PFSK-1 (cell line): ENCODE results near the gene GSS.

Experiments used
- FOXP2 ChIP-seq: optimal IDR thresholded peaks from 2 replicates; pipeline ENCODE3; 2011; ENCODE audit warnings: borderline replicate concordance, control low read depth, inconsistent platforms; ENCODE audit not compliant: insufficient read depth; ENCODE audit errors: extremely low read length, extremely low read depth
- POLR2AphosphoS5 ChIP-seq: IDR thresholded peaks from 2 replicates; pipeline ENCODE4 v1.6.1; 2012; ENCODE audit warnings: low read depth, mild to moderate bottlenecking, control low read depth, low read length, moderate library complexity
- REST ChIP-seq, 2 experiments: IDR thresholded peaks; 2 replicates each; pipeline versions ENCODE4 v1.6.1 to v1.8.0; 2011 to 2012; ENCODE audit warnings: low read depth in 2 of 2, low read length in 2 of 2, control low read depth in 1 of 2, inconsistent platforms in 1 of 2, mild to moderate bottlenecking in 1 of 2, moderate library complexity in 1 of 2; ENCODE audit not compliant: insufficient read depth in 1 of 2
- SIN3A ChIP-seq: IDR thresholded peaks from 2 replicates; pipeline ENCODE4 v1.6.1; 2012; ENCODE audit warnings: mild to moderate bottlenecking, low read length, moderate library complexity, borderline replicate concordance; ENCODE audit not compliant: insufficient read depth
- TAF1 ChIP-seq: IDR thresholded peaks from 2 replicates; pipeline ENCODE4 v1.6.1; 2012; ENCODE audit warnings: low read length, control low read depth, borderline replicate concordance; ENCODE audit not compliant: insufficient read depth

Gene GSS

GRCh38 chr20:34989670-34990069 lies 34.1 kb upstream of the GSS start:
- no peak for TF ChIP-seq SIN3A
- no peak for TF ChIP-seq POLR2AphosphoS5
- TF ChIP-seq FOXP2, result no peak
- no peak for TF ChIP-seq TAF1
- no peak for TF ChIP-seq REST (IDR thresholded peaks at IDR 0.05; ENCODE audit: insufficient read depth in 1 of 2, low read depth in 2 of 2, low read length in 2 of 2)

GRCh38 chr20:34989118-34989517 lies 33.5 kb upstream of the GSS start:
- TF ChIP-seq POLR2AphosphoS5 (no peak), SIN3A (no peak), FOXP2 (no peak), REST (IDR thresholded peaks at IDR 0.05; ENCODE audit: insufficient read depth in 1 of 2, low read depth in 2 of 2, low read length in 2 of 2) (no peak), TAF1 (no peak)

GRCh38 chr20:34988191-34988540 lies 32.6 kb upstream of the GSS start:
- TF ChIP-seq SIN3A (no peak), TAF1 (no peak), REST (IDR thresholded peaks at IDR 0.05; ENCODE audit: insufficient read depth in 1 of 2, low read depth in 2 of 2, low read length in 2 of 2) (no peak), POLR2AphosphoS5 (no peak), FOXP2 (no peak)

- TF ChIP-seq TAF1, result no peak
- TF ChIP-seq SIN3A, result no peak
- no peak for TF ChIP-seq REST (IDR thresholded peaks at IDR 0.05; ENCODE audit: insufficient read depth in 1 of 2, low read depth in 2 of 2, low read length in 2 of 2)
- no peak for TF ChIP-seq FOXP2
- TF ChIP-seq POLR2AphosphoS5, result no peak
Observed at GRCh38 chr20:34987288-34988190, 31.9 kb upstream of the GSS start.
